Measurements from ENCODE around the gene TMEM59. TPM values are rescaled to one million over a fixed set of nuclear protein-coding genes. Genes with fewer than 3 reads are reported as not detected.
"Not testable (repeated sequence)": the region's sequence is repeated elsewhere in the genome, so short reads cannot be mapped to it uniquely, and the experiment has no call there.

The TMEM59 gene
- total RNA-seq, 2 donors from 2014 or later: 782 to 1,105 TPM

- intact Hi-C loops (cut with DNase I, micrococcal nuclease): no loop called here
- DNase-seq (no peak), ATAC-seq (no peak)
Observed at GRCh38 chr1:53999920-54000319, 53.1 kb downstream of the TMEM59 start.

GRCh38 chr1:53998223-53998622 lies 54.8 kb downstream of the TMEM59 start:
- DNase-seq (no peak), ATAC-seq (no peak)
- intact Hi-C loops (cut with DNase I, micrococcal nuclease): no loop called here

- DNase-seq: no peak
- no peak for ATAC-seq
- intact Hi-C loops (cut with DNase I, micrococcal nuclease): no loop called here
Observed at GRCh38 chr1:53995683-53996082, 57.3 kb downstream of the TMEM59 start.

GRCh38 chr1:53994516-53994915 lies 58.5 kb downstream of the TMEM59 start:
- ATAC-seq; DNase-seq; intact Hi-C loops (cut with DNase I, micrococcal nuclease): not testable (repeated sequence)

GRCh38 chr1:53992085-53992874 lies 60.7 kb downstream of the TMEM59 start:
- ATAC-seq (peak; percentile 63), DNase-seq (peak in 1 of 2 donors; percentile 14)
- intact Hi-C loops (cut with DNase I, micrococcal nuclease): no loop called here

- intact Hi-C loops (cut with DNase I, micrococcal nuclease): no loop called here
- ATAC-seq (no peak), DNase-seq (no peak)
Observed at GRCh38 chr1:53987880-53988279, 65.1 kb downstream of the TMEM59 start.

GRCh38 chr1:53986458-53986857 lies 66.5 kb downstream of the TMEM59 start:
- DNase-seq (no peak), ATAC-seq (no peak)
- intact Hi-C loops (cut with DNase I, micrococcal nuclease): no loop called here

GRCh38 chr1:53984726-53985125 lies 68.3 kb downstream of the TMEM59 start:
- intact Hi-C loops (cut with DNase I, micrococcal nuclease): no loop called here
- ATAC-seq: no peak
- DNase-seq: no peak

GRCh38 chr1:53982763-53983104 lies 70.3 kb downstream of the TMEM59 start:
- peak; percentile 29 for ATAC-seq
- intact Hi-C loops (cut with DNase I, micrococcal nuclease): no loop called here
- no peak for DNase-seq

GRCh38 chr1:53982034-53982762 lies 70.8 kb downstream of the TMEM59 start:
- intact Hi-C loops (cut with DNase I, micrococcal nuclease): no loop called here
- peak; percentile 21 to 30 for DNase-seq
- peak; percentile 62 for ATAC-seq

GRCh38 chr1:53981220-53981619 lies 71.8 kb downstream of the TMEM59 start:
- ATAC-seq: no peak
- intact Hi-C loops (cut with DNase I, micrococcal nuclease): no loop called here
- no peak for DNase-seq

GRCh38 chr1:53979712-53980450 lies 73.1 kb downstream of the TMEM59 start:
- intact Hi-C loops (cut with DNase I, micrococcal nuclease): no loop called here
- DNase-seq (no peak), ATAC-seq (no peak)

Small RNA genes within 50 kb of the gene (microRNA-seq; reads per million reads assigned to microRNA genes)
- gene MIR4781: 0 to 3.2 reads per million in 2 donors

Other genes starting within 250 kb of the TMEM59 start
- gene NDC1, start 214.9 kb downstream of the TMEM59 start, total RNA-seq: 10 to 100 TPM; 10.3 to 16.8 TPM
- gene YIPF1, start 163.4 kb downstream of the TMEM59 start, total RNA-seq: 10 to 100 TPM; 28.7 to 35.2 TPM
- gene DIO1, start 159.0 kb downstream of the TMEM59 start, total RNA-seq: under 1 TPM in 1 of 2 donors, not detected in 1; 0.31 TPM
- 10 to 100 TPM; 15.7 to 17.9 TPM for gene IFT25, start 107.5 kb downstream of the TMEM59 start, total RNA-seq
- 10 to 100 TPM; 19.7 to 24.0 TPM for gene LRRC42, start 106.9 kb downstream of the TMEM59 start, total RNA-seq
- gene LDLRAD1, start 35.0 kb downstream of the TMEM59 start, total RNA-seq: not detected
- gene TCEANC2, start 404 bp upstream of the TMEM59 start, total RNA-seq: 1 to 10 TPM; 3.4 to 4.4 TPM
- gene CDCP2, start 99.8 kb upstream of the TMEM59 start, total RNA-seq: under 1 TPM; 0.12 to 0.14 TPM
- gene CYB5RL, start 146.8 kb upstream of the TMEM59 start, total RNA-seq: 1 to 10 TPM; 5.5 to 5.7 TPM
- gene MRPL37, start 147.0 kb upstream of the TMEM59 start, total RNA-seq: 10 to 100 TPM; 59.6 to 78.0 TPM